Kasumi-1 (cell line): Measurements from ENCODE around the gene DBNDD1.
A peak's percentile ranks its signal among the peaks of the same experiment; 100 is the strongest.

Experiments
- DNase-seq, 2 experiments: peaks; one replicate each; lab custom pipeline; 2025; lab: John Stamatoyannopoulos, UW

The DBNDD1 gene

GRCh38 chr16:89961920-89962319 lies 57.3 kb downstream of the DBNDD1 start:
- DNase-seq: no peak

- DNase-seq: no peak
Measured at GRCh38 chr16:89960966-89961365, 58.3 kb downstream of the DBNDD1 start.

GRCh38 chr16:89958596-89958995 lies 60.7 kb downstream of the DBNDD1 start:
- no peak for DNase-seq

GRCh38 chr16:89958068-89958467 lies 61.2 kb downstream of the DBNDD1 start:
- no peak for DNase-seq

- no peak for DNase-seq
Measured at GRCh38 chr16:89957216-89957785, 62.0 kb downstream of the DBNDD1 start.

GRCh38 chr16:89956505-89957215 lies 62.6 kb downstream of the DBNDD1 start:
- DNase-seq: peak; percentile 23 to 50

- DNase-seq: no peak
Measured at GRCh38 chr16:89955001-89955685, 64.1 kb downstream of the DBNDD1 start.
